RWPE2 (cell line): ENCODE results near the gene FOXQ1.
A peak's percentile ranks its signal among the peaks of the same experiment; 100 is the strongest.
"Not testable (repeated sequence)": the region's sequence is repeated elsewhere in the genome, so short reads cannot be mapped to it uniquely, and the experiment has no call there.

ENCODE experiments used
- ATAC-seq: fragments of 200-7000 bp; cut with Tn5 transposase; 3 replicates; pipeline ENCODE4 v1.9.1; 2021; ENCODE audit warnings: low read depth
- DNase-seq: peaks from one replicate; pipeline ENCODE4 v3.0.0-alpha.2; 2020; ENCODE audit warnings: low spot score
- H3K27ac ChIP-seq: fragments of 450-650 bp; 2 replicates; pipeline ENCODE4 v1.5.1; 2017; ENCODE audit warnings: mild to moderate bottlenecking; ENCODE audit not compliant: poor library complexity, severe bottlenecking
- H3K27me3 ChIP-seq: fragments of 250-450 bp; sonication (Bioruptor Pico); 2 replicates; pipeline ENCODE4 v1.5.1; 2021; ENCODE audit warnings: mild to moderate bottlenecking, moderate library complexity; ENCODE audit not compliant: insufficient read depth, poor library complexity, severe bottlenecking
- H3K36me3 ChIP-seq: fragments of 250-450 bp; sonication (Bioruptor Pico); 2 replicates; pipeline ENCODE4 v1.5.1; 2020; ENCODE audit warnings: low read depth, mild to moderate bottlenecking, moderate library complexity
- H3K4me1 ChIP-seq: fragments of 250-450 bp; sonication (Bioruptor Pico); 2 replicates; pipeline ENCODE4 v1.5.1; 2021; ENCODE audit warnings: mild to moderate bottlenecking, moderate library complexity; ENCODE audit not compliant: insufficient read depth, poor library complexity, severe bottlenecking
- H3K4me3 ChIP-seq: fragments of 250-450 bp; sonication (Bioruptor Pico); 2 replicates; pipeline ENCODE4 v1.5.1; 2021; ENCODE audit warnings: mild to moderate bottlenecking, moderate library complexity; ENCODE audit not compliant: severe bottlenecking
- H3K9me3 ChIP-seq: fragments of 250-450 bp; sonication (Bioruptor Pico); 2 replicates; pipeline ENCODE4 v1.5.1; 2021; ENCODE audit warnings: mild to moderate bottlenecking, moderate library complexity; ENCODE audit not compliant: severe bottlenecking
- TF ChIP-seq, protein P1 (sequence below): fragments of 450-650 bp; IDR thresholded peaks from one replicate; pipeline ENCODE4 v1.5.1; 2017; ENCODE audit warnings: mild to moderate bottlenecking, moderate library complexity; ENCODE audit not compliant: poor library complexity, severe bottlenecking

FOXQ1 gene

DNA sequence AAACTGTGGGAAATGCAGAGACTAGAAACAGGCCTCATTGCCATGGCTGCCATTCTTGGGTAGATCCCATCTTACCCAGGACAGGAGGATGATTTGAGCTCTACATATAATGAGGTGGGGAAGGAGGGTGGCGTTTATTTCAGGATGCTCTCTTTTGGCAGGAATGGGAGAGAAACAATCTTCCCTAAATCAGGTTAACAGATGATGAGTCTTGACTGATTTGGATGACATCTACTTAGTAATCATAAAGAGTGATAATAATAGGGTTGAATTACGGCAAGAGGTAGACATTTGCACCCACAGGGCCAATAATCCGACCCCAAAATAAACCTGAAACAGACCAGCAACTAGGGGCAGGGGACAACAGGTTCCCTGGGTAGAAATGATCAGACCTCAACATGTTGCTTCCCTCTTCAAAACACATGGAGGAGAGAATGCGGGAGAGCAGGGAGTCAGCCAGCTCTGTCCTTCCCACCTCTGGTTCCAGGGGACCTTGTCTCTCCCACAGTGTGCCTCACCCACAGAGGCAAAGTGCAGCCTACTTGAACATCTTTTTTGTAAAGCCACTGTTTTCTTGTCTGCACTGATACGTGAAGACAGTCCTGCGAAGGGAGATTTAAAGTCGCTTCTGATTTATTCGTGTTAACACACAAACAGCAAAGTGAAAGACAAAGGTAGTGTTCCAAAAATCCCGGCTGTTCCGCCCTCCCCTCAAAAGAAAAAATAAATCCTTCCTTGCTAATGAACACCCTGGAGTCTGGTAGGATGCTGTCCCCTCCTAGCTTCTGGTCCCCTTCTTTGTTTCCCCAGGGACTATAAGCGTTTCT, 3.9 kb downstream of the FOXQ1 start:
- peak overlapping the region; percentile 46 for H3K27ac ChIP-seq
- TF ChIP-seq, protein P1, sequence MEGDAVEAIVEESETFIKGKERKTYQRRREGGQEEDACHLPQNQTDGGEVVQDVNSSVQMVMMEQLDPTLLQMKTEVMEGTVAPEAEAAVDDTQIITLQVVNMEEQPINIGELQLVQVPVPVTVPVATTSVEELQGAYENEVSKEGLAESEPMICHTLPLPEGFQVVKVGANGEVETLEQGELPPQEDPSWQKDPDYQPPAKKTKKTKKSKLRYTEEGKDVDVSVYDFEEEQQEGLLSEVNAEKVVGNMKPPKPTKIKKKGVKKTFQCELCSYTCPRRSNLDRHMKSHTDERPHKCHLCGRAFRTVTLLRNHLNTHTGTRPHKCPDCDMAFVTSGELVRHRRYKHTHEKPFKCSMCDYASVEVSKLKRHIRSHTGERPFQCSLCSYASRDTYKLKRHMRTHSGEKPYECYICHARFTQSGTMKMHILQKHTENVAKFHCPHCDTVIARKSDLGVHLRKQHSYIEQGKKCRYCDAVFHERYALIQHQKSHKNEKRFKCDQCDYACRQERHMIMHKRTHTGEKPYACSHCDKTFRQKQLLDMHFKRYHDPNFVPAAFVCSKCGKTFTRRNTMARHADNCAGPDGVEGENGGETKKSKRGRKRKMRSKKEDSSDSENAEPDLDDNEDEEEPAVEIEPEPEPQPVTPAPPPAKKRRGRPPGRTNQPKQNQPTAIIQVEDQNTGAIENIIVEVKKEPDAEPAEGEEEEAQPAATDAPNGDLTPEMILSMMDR = no peak
- peaks cover 9% of the 10 kb centered on the region; the same call in 1 of the 2 replicates for H3K36me3 ChIP-seq
- ATAC-seq (no peak), DNase-seq (no peak)
- H3K4me1 ChIP-seq = peaks cover 18% of the 10 kb centered on the region
- no peaks in the 10 kb centered on the region for H3K9me3 ChIP-seq
- peak overlapping the region; percentile 35 for H3K4me3 ChIP-seq
- H3K27me3 ChIP-seq = peaks cover 2% of the 10 kb centered on the region

DNA sequence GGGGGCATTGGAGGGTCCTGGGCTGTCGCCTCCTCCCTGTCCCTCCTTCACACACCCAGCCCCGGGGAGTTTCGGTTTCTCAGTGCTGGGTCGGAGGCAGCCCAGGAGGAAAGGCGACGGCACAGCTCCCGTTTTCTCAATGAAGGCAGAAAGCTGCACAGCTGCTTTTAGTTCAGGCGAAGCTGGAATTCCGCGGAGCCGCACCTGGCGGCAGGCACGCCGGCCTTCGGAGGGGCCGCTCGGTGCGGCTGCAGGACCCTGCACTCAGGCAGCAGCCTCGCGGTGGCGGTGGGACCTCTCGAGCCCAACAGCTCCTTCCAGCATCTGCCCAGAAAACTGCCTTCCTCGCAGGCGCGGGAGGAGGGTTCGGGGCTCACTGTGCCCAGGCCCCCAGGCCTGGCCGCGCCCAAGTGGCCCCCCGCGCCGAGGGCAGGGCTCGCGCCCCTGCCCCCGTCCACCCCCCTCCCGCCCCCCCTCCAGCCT, 4.6 kb downstream of the FOXQ1 start:
- H3K4me3 ChIP-seq = peak overlapping the region; percentile 35
- ATAC-seq (peak; percentile 42), DNase-seq (no peak)
- H3K9me3 ChIP-seq = no peaks in the 10 kb centered on the region
- peaks cover 22% of the 10 kb centered on the region for H3K4me1 ChIP-seq
- peaks cover 2% of the 10 kb centered on the region for H3K27me3 ChIP-seq
- TF ChIP-seq, protein P1 = no peak
- peak overlapping the region; percentile 46 for H3K27ac ChIP-seq
- peaks cover 9% of the 10 kb centered on the region; the same call in 1 of the 2 replicates for H3K36me3 ChIP-seq

DNA sequence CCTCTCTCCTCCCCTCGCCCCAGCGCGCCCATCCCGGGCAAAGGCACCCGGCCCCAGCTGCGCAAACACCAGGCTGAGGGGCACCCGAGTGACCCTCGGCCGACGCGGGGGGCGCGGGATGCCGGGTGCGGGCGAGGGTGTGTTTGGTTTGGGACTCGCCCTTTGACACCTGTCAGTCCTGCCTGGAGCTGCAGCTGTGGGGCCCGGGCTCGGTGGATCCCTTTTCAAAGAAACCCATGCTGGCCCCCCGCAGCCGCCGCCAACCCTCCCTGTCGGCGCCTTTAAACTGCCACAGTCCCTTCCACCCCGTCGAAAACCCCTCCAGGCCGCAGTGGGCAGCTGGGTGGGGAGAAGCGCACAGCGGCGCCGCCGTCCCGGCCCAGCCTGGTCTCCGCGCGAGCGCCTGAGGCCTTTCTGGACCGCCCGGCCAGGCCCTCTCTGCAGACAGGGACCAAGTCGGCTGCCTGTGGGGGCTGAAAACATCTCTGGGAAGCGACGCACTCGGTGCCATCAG, 5.5 kb downstream of the FOXQ1 start:
- H3K4me3 ChIP-seq = no peak overlapping the region
- ATAC-seq = no peak
- TF ChIP-seq, protein P1 = no peak
- peaks cover 30% of the 10 kb centered on the region for H3K4me1 ChIP-seq
- peaks cover 2% of the 10 kb centered on the region for H3K27me3 ChIP-seq
- H3K27ac ChIP-seq = no peak overlapping the region
- H3K36me3 ChIP-seq = peaks cover 9% of the 10 kb centered on the region; the same call in 1 of the 2 replicates
- no peak for DNase-seq
- no peaks in the 10 kb centered on the region for H3K9me3 ChIP-seq

DNA sequence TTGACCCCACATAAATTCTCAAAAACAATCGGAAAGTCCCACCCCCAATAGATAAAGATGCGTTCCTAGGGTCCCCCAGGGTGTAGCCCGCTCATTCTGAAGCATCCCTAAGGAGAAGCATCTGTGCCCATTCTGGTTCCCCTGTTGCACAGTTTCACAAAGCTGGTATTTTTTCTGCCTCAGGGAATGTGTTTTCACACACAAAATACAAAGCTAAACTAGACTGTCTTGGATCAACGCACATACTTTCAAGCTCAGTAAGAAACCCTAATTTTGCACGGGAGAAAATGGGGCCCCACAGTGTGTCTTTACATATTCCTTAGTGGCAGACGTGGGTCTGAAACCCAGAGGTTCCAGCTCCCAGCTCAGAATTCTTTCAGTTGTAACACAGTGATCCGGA, 6.1 kb downstream of the FOXQ1 start:
- DNase-seq (no peak), ATAC-seq (no peak)
- Histone ChIP-seq H3K27ac (no peak overlapping the region), H3K9me3 (no peaks in the 10 kb centered on the region), H3K4me3 (no peak overlapping the region), H3K27me3 (peaks cover 2% of the 10 kb centered on the region), H3K36me3 (peaks cover 9% of the 10 kb centered on the region; the same call in 1 of the 2 replicates), H3K4me1 (peaks cover 37% of the 10 kb centered on the region)
- TF ChIP-seq, protein P1 = no peak

DNA sequence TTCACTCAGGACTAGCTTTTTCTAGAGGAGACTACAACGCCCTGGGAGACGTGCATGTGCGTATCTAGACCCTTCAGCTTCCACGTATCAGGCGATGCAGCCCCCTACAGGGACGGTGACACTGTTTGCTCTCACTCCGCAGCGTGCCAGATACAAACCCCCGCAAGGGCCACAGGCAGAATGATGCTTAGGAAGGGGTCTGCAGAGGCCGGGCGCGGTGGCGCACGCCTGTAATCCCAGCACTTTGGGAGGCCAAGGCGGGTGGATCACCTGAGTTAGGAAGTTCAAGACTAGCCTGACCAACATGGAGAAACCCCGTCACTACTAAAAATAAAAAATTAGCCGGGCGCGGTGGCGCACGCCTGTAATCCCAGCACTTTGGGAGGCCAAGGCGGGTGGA, 6.7 kb downstream of the FOXQ1 start:
- H3K27me3 ChIP-seq, DNase-seq, ATAC-seq: not testable (repeated sequence)

More for the DNA sequence above, 6.7 kb downstream of the FOXQ1 start:
- peaks cover 37% of the 10 kb centered on the region for H3K4me1 ChIP-seq
- H3K4me3 ChIP-seq, H3K27ac ChIP-seq, H3K36me3 ChIP-seq, H3K9me3 ChIP-seq: not testable (repeated sequence)
